GM21423 (cell line): ENCODE results near the gene GOSR2.
"Not testable (repeated sequence)": the region's sequence is repeated elsewhere in the genome, so short reads cannot be mapped to it uniquely, and the experiment has no call there.

ENCODE experiments used
- ATAC-seq: cut with Tn5 transposase; IDR thresholded peaks from one replicate; pipeline ENCODE4 v1.9.1; 2021; ENCODE audit warnings: mild to moderate bottlenecking, moderate library complexity; ENCODE audit not compliant: unreplicated experiment

GOSR2 gene

GRCh38 chr17:46892192-46892703 is 30.7 kb upstream of the GOSR2 start:
- ATAC-seq: no peak

GRCh38 chr17:46894024-46894423 is 28.9 kb upstream of the GOSR2 start:
- no peak for ATAC-seq

GRCh38 chr17:46894476-46895151 is 28.3 kb upstream of the GOSR2 start:
- ATAC-seq: no peak

- ATAC-seq: no peak
Observed at GRCh38 chr17:46895171-46895570, 27.8 kb upstream of the GOSR2 start.

GRCh38 chr17:46896991-46897390 is 26.0 kb upstream of the GOSR2 start:
- ATAC-seq: no peak

- ATAC-seq: no peak
Observed at GRCh38 chr17:46898364-46898763, 24.6 kb upstream of the GOSR2 start.

GRCh38 chr17:46898860-46899259 is 24.1 kb upstream of the GOSR2 start:
- no peak for ATAC-seq

- no peak for ATAC-seq
Observed at GRCh38 chr17:46901291-46901690, 21.7 kb upstream of the GOSR2 start.

GRCh38 chr17:46903762-46904672 is 18.9 kb upstream of the GOSR2 start:
- no peak for ATAC-seq

- no peak for ATAC-seq
Observed at GRCh38 chr17:46908068-46908737, 14.8 kb upstream of the GOSR2 start.

- ATAC-seq: no peak
Observed at GRCh38 chr17:46910179-46910927, 12.6 kb upstream of the GOSR2 start.

- ATAC-seq: no peak
Observed at GRCh38 chr17:46911311-46911710, 11.6 kb upstream of the GOSR2 start.

GRCh38 chr17:46915596-46915995 is 7.4 kb upstream of the GOSR2 start:
- no peak for ATAC-seq

- no peak for ATAC-seq
Observed at GRCh38 chr17:46916211-46916610, 6.7 kb upstream of the GOSR2 start.

GRCh38 chr17:46916623-46917022 is 6.3 kb upstream of the GOSR2 start:
- no peak for ATAC-seq

- no peak for ATAC-seq
Observed at GRCh38 chr17:46917041-46917440, 5.9 kb upstream of the GOSR2 start.

GRCh38 chr17:46917516-46917915 is 5.4 kb upstream of the GOSR2 start:
- no peak for ATAC-seq

GRCh38 chr17:46921962-46922361 is 998 bp upstream of the GOSR2 start:
- ATAC-seq: not testable (repeated sequence)

GRCh38 chr17:46922487-46922803 is 515 bp upstream of the GOSR2 start:
- ATAC-seq: no peak

GRCh38 chr17:46925185-46925868 is 2.4 kb downstream of the GOSR2 start:
- ATAC-seq: no peak
